Amniotic epithelial cell (primary cell): ENCODE measurements around the gene YIPF2.
"Not testable (repeated sequence)": the region's sequence is repeated elsewhere in the genome, so short reads cannot be mapped to it uniquely, and the experiment has no call there.

Source experiments
- DNase-seq: peaks from one replicate; pipeline ENCODE4 v3.0.0-alpha.2; 2010; ENCODE audit warnings: low read depth

Gene YIPF2

GRCh38 chr19:10908380-10908960 is 20.0 kb downstream of the YIPF2 start:
- no peak for DNase-seq

- DNase-seq: no peak
Measured at GRCh38 chr19:10907925-10908324, 20.5 kb downstream of the YIPF2 start.

- no peak for DNase-seq
Measured at GRCh38 chr19:10899151-10899653, 29.2 kb downstream of the YIPF2 start.

DNA sequence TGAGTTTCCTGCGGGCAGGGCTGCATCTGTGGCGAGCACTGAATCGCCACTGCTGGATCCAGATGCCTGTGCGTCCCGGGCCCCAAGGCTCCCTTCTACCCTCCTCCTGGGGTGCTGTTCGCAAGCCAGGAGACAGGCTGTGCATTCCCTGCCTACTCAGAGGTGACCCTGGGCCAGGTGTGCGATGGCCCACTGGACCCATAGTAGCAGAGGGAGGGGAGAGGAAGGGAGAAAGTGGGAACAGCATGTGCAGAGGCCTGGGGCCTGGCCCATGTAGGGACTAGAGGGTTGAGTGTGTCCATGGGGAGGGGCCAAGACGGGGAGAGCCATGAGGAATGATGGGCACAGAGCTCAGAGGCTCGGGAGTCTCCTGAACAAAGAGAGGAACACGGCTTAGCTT is 29.8 kb downstream of the YIPF2 start:
- DNase-seq: no peak

GRCh38 chr19:10896851-10897526 is 31.4 kb downstream of the YIPF2 start:
- DNase-seq: no peak

GRCh38 chr19:10895920-10896319 is 32.5 kb downstream of the YIPF2 start:
- no peak for DNase-seq

DNA sequence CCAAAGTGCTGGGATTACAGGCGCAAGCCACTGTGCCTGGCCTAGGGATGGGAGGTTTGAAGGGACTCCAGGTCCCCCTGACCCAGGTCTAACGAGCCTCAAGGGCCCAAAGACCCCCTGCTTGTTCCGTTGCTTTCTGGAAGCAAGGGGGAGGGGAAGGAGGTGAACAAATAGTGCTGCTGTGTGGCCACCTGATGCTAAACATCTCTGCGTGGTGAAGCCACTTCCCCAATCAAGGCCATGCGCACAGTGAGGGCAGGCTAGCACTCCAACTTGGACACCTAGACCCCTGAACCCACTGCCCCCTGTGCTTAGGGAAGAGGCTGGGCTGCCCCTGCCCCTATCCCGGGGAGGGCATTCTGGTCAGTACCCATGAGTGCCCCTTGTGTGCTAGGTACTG is 33.1 kb downstream of the YIPF2 start:
- no peak for DNase-seq

GRCh38 chr19:10894911-10895213 is 33.6 kb downstream of the YIPF2 start:
- DNase-seq: no peak

DNA sequence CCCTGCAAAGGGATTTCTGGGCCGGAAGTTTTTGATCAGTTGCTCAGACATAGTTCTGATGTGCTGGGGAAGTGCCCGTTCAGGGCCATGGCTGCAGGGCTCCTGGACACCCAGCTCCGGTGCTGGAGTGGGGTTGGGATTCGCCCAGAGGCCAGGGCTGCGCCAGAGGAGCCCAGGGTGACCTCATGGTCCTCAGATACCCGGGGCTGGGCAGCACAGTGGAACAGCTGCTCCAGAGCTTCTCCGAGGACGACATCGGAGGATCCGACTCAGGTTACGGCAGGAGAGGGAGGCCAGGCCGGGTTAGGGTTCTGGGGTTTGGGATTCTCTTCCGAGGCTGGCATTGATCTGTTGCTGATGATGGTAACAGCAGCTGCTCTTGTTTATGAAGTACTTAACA is 36.2 kb downstream of the YIPF2 start:
- no peak for DNase-seq

DNA sequence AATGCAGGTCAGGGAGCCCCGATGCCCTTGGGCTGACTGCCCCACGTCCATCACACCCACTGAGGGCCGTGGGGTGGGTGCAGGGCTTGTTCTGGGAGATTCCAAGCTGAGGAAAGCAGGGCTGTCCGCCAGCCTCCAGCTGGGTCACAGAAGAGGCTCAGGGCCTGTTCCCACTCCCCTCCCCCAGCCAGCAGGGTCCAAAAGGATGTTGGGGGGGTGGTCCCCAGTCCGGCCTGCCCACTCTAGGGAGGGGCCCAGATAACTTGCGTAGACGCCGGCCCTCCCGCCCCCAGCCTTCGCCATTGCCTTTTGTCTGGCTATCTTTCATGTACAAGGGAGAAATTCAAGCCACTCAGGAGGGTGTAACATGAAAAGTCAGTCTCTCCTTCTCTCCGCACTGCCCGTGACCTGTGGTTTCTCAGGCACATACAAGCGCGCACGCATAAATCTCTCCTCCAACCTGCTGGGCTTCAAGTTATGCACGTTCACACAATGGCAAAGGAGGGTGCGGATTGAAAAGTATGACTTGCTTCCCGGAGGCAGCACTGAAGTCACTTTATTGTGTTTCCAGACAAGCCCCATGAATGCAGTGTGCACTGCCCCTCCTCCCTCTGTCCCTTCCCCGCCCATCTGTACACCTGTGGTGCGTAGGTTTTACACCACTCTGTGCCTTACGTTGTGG is 36.9 kb downstream of the YIPF2 start:
- no peak for DNase-seq

DNA sequence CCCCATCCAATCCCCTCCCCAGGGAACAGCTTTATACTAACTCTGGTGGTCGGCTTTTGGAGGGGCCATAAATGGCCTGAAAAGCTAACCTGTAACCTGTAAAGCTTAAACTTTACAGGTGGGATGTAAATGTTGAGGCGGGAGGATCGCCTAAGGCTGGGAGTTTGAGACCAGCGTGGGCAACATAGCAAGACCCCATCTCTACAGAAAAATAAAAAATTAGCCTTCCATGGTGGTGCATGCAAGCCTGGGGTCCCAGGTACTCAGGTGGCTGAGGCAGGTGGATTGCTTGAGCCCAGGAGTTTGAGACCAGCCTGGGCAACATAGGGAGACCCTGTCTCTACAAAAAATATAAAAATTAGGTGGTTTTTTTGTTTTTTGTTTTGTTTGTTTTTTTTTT is 38.6 kb downstream of the YIPF2 start:
- DNase-seq: no peak

- DNase-seq: no peak
Measured at GRCh38 chr19:10888421-10888866, 40.0 kb downstream of the YIPF2 start.

DNA sequence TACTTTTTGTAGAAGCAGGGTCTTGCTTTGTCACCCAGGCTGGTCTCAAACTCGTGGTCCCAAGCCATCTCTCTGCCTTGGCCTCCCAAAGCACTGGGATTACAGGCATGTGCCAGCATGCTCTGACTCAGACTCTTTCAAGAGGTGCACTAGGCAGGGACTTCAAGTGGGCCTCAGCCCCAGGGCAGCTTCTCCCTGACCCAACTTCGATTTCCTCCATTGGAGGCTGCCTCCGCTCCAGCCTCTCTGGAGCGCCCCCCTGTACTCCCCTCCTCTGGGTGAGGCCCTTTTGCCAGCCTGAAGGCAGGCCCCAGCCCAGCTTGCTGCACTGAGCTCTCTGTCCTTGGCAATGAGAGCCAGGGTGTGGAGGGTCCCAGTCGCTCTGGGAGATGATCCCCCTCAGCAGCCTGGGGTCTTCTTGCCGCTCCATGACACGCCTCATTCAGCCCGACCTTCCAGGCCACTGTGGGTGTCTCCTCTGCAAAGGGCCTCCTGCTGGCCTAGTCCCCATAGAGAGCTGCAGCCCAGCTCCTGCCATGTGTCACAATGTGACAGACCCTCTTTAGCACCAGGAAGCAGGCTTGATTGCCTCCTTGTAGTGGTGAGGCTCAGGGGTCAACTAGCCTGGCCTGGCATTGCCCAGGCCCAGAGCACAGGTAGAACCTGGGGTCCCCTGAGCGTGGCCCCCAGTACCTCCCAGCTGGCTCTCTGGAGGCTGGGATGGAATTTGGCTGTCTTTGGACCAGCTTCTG is 40.6 kb downstream of the YIPF2 start:
- DNase-seq: no peak

DNA sequence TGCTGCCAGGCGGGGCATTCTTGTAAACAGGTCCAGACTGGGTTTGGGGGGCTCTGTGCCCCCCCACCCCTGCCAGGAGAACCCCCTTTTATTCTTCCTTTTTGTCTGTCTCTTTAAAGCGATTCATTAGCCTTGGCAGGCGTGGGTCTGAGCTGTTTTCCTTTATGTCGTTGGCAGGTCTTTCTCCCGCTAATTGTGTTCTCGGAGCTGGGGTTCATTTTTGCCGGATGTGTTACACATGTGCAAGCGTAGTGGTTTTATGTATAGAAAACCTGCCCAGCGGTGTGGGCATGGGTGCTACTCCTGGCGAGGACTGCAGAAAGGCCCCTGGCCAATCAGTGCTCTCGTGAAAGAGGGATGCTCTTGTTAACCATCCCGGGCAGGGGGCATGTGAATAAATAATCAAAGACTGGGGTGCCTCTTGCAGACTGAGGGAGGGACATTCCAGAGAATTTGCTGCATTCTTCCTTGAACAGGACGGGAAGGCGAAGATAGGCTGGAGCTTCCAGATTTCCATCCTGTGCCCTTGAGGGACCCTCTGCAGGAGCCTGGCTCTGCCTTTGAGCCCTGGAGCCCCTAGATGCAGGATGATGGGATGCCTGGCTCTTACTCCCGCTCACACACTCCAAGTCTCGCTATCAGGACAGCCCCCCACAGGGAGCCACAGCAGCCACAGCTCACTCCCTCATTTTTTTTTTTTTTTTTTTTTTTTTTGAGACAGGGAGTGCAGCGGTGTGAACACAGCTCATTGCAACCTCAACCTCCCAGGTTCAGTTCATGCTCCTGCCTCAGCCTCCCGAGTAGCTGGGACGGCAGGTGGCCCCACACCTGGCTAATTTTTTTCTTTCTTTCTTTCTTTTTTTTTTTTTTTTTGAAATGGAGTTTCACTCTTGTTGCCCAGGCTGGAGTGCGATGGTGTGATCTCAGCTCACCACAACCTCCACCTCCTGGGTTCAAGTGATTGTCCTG is 43.0 kb downstream of the YIPF2 start:
- no peak for DNase-seq

DNA sequence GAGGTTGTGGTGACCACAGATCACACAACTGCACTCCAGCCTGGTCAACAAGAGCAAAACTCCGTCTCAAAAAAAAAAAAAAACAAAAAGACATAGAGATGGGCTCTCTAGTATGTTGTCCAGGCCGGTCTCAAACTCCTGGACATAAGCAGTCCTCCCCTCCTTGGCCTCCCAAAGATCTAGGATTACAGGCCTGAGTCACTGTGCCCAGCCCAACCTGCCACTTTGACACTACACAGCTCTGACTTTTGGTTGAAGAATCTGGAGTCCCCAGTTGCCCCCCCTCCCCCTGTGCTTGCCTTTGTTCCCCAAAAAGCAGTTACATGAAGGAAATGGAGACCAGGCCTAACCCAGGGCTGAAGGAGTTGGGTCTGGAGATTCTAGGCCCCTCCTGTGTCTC is 44.2 kb downstream of the YIPF2 start:
- peak; percentile 73 for DNase-seq

DNA sequence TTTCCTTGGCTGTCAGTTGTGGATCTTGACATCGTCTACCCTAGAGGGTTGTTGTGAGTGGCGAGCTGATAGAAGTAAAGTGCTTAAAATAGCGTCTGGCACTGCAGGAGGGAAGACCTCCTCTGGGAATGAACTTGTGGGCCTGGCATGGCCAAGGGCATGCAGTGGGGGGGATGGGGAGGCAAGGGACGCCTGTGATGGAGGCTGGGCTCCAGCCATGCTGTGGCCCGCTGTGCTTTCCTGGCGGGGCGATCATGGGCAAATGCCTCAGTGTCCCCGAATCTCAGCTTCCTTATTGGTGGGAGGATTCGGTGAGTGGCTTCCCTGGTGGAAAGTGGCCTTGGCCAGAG is 46.4 kb downstream of the YIPF2 start:
- no peak for DNase-seq

DNA sequence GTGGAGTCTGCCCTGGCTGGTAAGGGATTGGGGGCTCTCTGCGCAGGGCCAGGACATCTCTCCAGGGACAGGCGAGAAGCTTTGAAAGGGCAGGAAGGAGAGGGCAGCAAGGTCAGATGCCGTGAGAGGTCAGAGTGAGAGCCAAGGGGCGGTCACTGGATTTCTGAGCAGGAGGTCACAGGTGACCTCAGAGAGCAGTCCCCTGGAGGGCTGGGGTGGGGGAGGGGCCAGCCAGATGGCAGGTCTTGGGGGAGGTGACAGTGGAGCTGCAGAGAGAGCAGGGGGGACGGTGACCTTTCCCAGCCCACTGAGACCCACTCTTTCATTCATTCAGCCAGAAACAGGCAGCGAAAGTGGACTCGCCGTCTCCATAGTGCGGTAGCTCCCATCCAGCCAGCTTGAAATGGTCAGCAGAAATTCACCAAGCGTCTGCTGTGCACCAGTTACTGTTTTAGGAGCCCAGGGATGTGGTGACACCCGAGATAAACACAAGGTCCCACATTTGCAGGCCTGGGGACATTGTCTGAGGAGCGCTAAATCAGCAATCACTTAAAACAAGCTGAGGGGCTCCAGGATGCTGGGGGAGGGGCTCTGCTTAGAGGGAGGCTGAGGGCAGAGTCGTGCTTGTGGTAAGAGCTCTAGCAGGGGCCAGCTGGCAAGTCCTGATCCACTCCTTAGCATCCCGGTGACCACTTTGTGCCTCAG is 46.9 kb downstream of the YIPF2 start:
- no peak for DNase-seq

GRCh38 chr19:10878253-10878652 is 50.2 kb downstream of the YIPF2 start:
- no peak for DNase-seq

DNA sequence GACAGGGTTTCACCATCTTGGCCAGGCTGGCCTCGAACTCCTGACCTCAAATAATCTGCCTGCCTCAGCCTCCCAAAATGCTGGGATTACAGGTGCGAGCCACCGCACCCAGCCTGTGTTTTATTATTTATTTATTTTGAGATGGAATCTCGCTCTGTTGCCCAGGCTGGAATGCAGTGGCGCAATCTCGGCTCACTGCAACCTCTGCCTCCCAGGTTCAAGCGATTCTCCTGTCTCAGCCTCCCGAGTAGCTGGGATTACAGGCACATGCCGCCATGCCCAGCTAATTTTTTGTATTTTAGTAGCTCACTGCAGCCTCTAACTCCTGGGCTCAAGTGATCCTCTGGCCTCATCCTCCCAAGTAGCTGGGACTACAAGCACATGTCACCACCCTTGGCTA is 50.8 kb downstream of the YIPF2 start:
- DNase-seq: not testable (repeated sequence)

DNA sequence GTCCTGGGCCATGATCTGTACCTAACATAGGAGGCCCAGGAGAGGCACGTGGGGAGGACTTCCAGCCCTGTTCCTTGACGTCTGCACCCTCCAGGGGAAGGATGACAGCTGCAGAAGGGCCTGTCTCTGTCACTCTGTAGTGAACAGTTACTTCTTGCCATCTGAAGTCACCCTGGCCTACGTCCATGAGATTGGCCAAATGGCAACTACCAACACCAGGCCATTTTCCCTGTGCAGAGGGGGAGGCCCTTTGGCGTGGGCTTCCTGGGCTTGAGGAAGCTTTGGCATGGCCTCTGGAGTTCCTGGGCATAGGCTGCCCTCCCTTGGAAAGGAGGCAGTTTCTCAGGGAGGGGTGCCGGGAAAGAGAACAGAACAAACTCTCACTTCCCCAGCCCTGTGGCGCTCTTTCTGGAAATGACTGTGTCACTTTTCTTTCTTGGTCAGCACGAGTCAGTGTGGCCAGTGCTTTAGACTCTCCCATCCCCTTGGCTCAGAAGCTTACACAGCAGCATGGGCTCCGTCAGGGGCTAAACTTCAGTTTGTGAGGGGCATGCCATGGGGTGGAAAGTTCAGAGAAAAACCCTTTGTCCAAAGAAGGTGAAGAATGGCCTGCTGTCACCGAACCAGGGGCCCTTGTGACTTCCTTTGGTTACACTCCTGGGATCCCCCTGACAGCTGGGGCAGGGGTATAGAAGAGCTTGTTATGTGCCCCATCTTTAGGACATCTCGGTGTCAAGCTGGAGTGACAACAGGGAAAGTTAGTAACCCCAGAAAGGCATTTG is 51.8 kb downstream of the YIPF2 start:
- no peak for DNase-seq
